HG03469 (cell line): ENCODE results near the gene LRP1B.

Experiments used
- ATAC-seq: cut with Tn5 transposase; IDR thresholded peaks from one replicate; pipeline ENCODE4 v1.9.1; 2021; ENCODE audit warnings: mild to moderate bottlenecking, moderate library complexity, moderate number of reproducible peaks; ENCODE audit not compliant: unreplicated experiment

The LRP1B gene

GRCh38 chr2:141468761-141469160, 662.1 kb downstream of the LRP1B start:
- no peak for ATAC-seq

GRCh38 chr2:141467331-141467730, 663.5 kb downstream of the LRP1B start:
- ATAC-seq = no peak

- ATAC-seq = no peak
Measured at GRCh38 chr2:141464995-141465394, 665.8 kb downstream of the LRP1B start.

- ATAC-seq = no peak
Measured at GRCh38 chr2:141458351-141458750, 672.5 kb downstream of the LRP1B start.

GRCh38 chr2:141455877-141456276, 674.9 kb downstream of the LRP1B start:
- no peak for ATAC-seq

- no peak for ATAC-seq
Measured at GRCh38 chr2:141455211-141455826, 675.5 kb downstream of the LRP1B start.

GRCh38 chr2:141440072-141440635, 690.7 kb downstream of the LRP1B start:
- no peak for ATAC-seq

- ATAC-seq = no peak
Measured at GRCh38 chr2:141439524-141439923, 691.3 kb downstream of the LRP1B start.

GRCh38 chr2:141438536-141438935, 692.3 kb downstream of the LRP1B start:
- ATAC-seq = no peak

GRCh38 chr2:141437521-141437920, 693.3 kb downstream of the LRP1B start:
- ATAC-seq = no peak

- no peak for ATAC-seq
Measured at GRCh38 chr2:141423124-141423523, 707.7 kb downstream of the LRP1B start.

- no peak for ATAC-seq
Measured at GRCh38 chr2:141417246-141417797, 713.5 kb downstream of the LRP1B start.

GRCh38 chr2:141411419-141411818, 719.4 kb downstream of the LRP1B start:
- ATAC-seq = no peak

- ATAC-seq = no peak
Measured at GRCh38 chr2:141399270-141399669, 731.5 kb downstream of the LRP1B start.

GRCh38 chr2:141393214-141393545, 737.6 kb downstream of the LRP1B start:
- no peak for ATAC-seq

- ATAC-seq = no peak
Measured at GRCh38 chr2:141392517-141393213, 738.2 kb downstream of the LRP1B start.

GRCh38 chr2:141386168-141386567, 744.6 kb downstream of the LRP1B start:
- ATAC-seq = no peak

GRCh38 chr2:141384676-141385075, 746.1 kb downstream of the LRP1B start:
- no peak for ATAC-seq

- ATAC-seq = no peak
Measured at GRCh38 chr2:141381946-141382345, 748.9 kb downstream of the LRP1B start.

GRCh38 chr2:141380008-141380979, 750.5 kb downstream of the LRP1B start:
- ATAC-seq = no peak

- ATAC-seq = no peak
Measured at GRCh38 chr2:141364821-141365220, 766.0 kb downstream of the LRP1B start.
